Hepatocyte (in vitro differentiated cells): ENCODE results near the gene ZC3HAV1. TPM values are rescaled to one million over a fixed set of nuclear protein-coding genes. Genes with fewer than 3 reads are reported as not detected.
"Not testable (repeated sequence)": the region's sequence is repeated elsewhere in the genome, so short reads cannot be mapped to it uniquely, and the experiment has no call there.

ENCODE experiments used
- DNase-seq: peaks from one replicate; pipeline ENCODE4 v3.0.0-alpha.2; 2016; ENCODE audit warnings: low spot score
- H2AFZ ChIP-seq: fragments of 200-600 bp; sonication (generic); 2 replicates; pipeline ENCODE4 v1.6.0; 2016; ENCODE audit warnings: antibody characterized with exemption, mild to moderate bottlenecking
- H3K27ac ChIP-seq: fragments of 200-600 bp; sonication (generic); 2 replicates; pipeline ENCODE4 v1.5.1; 2016; ENCODE audit warnings: mild to moderate bottlenecking
- H3K27me3 ChIP-seq: fragments of 200-600 bp; sonication (generic); 2 replicates; pipeline ENCODE4 v1.6.1; 2016
- H3K36me3 ChIP-seq: fragments of 200-600 bp; sonication (generic); replicated peaks from 2 replicates; pipeline ENCODE4 v1.5.1; 2016; ENCODE audit warnings: low read depth; ENCODE audit not compliant: insufficient read depth
- H3K4me1 ChIP-seq: fragments of 200-600 bp; sonication (generic); 2 replicates; pipeline ENCODE4 v1.5.1; 2016; ENCODE audit warnings: mild to moderate bottlenecking, moderate library complexity; ENCODE audit not compliant: insufficient read depth
- H3K4me2 ChIP-seq: fragments of 200-600 bp; sonication (generic); 2 replicates; pipeline ENCODE4 v1.6.0; 2016
- H3K4me3 ChIP-seq: fragments of 200-600 bp; sonication (generic); 2 replicates; pipeline ENCODE4 v1.5.1; 2016; ENCODE audit warnings: mild to moderate bottlenecking
- H3K79me2 ChIP-seq: fragments of 200-600 bp; sonication (generic); 2 replicates; pipeline ENCODE4 v1.6.0; 2017; ENCODE audit warnings: mild to moderate bottlenecking
- H3K9me2 ChIP-seq: fragments of 200-600 bp; sonication (generic); replicated peaks from 2 replicates; pipeline ENCODE4 v1.6.0; 2017; ENCODE audit warnings: mild to moderate bottlenecking; ENCODE audit not compliant: insufficient read depth
- H3K9me3 ChIP-seq: fragments of 200-600 bp; sonication (generic); 2 replicates; pipeline ENCODE4 v1.5.1; 2016; ENCODE audit warnings: low read depth, mild to moderate bottlenecking
- H4K20me1 ChIP-seq: fragments of 200-600 bp; sonication (generic); 2 replicates; pipeline ENCODE4 v1.6.0; 2016; ENCODE audit warnings: mild to moderate bottlenecking; ENCODE audit not compliant: insufficient read depth, poor library complexity, severe bottlenecking
- EZH2 ChIP-seq: fragments of 200-600 bp; sonication (generic); IDR thresholded peaks from 2 replicates; pipeline ENCODE4 v1.6.1; 2016; ENCODE audit warnings: antibody characterized with exemption, mild to moderate bottlenecking, borderline replicate concordance
- EZH2phosphoT487 ChIP-seq: fragments of 200-600 bp; sonication (generic); IDR thresholded peaks from one replicate; pipeline ENCODE4 v1.6.1; 2018; ENCODE audit warnings: antibody characterized with exemption, mild to moderate bottlenecking, low read depth, moderate library complexity; ENCODE audit not compliant: unreplicated experiment, severe bottlenecking
- WGBS: methylation state at CpG from one replicate; pipeline ENCODE4 v1.1.6; 2016; ENCODE audit warnings: low lambda C conversion rate; ENCODE audit errors: missing lambda C conversion rate; 5-methylcytosine and 5-hydroxymethylcytosine counted together
- polyA plus RNA-seq: library from polyadenylated mRNA; unstranded; fragments of >200 nt; fragmentation: Nextera tagmentation; extraction: Ambion mirVana; gene quantifications from 2 replicates; pipeline ENCODE4 v1.2.1, GENCODE V29; 2016
- total RNA-seq: library from RNA; depleted of rRNA; stranded (reverse); fragments of >200 nt; gene quantifications from 2 replicates; pipeline ENCODE4 v1.2.3, GENCODE V29; 2014
- TF ChIP-seq, protein P1 (sequence below): fragments of 200-600 bp; sonication (generic); IDR thresholded peaks from 2 replicates; pipeline ENCODE4 v1.5.1; 2016; ENCODE audit warnings: antibody characterized with exemption, mild to moderate bottlenecking; ENCODE audit not compliant: poor library complexity

ZC3HAV1 gene
- total and polyA plus RNA-seq, 2 experiments from 2014 or later = 20.4 to 27.9 TPM

DNA sequence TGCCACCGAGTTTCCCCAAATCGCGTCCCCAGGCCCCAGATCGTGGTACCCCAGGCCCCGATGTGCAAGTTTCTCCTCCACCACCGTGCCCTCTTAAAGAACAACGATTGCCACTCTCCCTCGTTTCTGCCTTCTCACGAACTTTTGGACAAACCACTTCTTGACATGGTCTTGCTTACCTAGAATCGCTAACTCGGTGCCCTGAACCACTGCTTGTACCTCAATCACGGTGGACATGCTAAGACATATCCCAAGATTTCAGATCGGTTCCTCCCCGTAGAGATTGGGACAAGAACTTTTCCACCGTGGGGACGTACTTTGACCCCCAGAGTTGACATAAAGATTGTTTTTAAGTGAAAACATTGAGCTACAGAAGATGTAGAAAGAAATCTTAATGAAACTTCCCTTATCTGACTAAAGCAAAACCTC, 477 bp upstream of the ZC3HAV1 start:
- Histone ChIP-seq H3K4me3 (peak overlapping the region; percentile 97), H3K9me3 (no peaks in the 10 kb centered on the region), H3K27ac (peak overlapping the region; percentile 98), H2AFZ (peak overlapping the region; percentile 96), H3K4me1 (peaks cover 9% of the 10 kb centered on the region), H4K20me1 (no peaks in the 10 kb centered on the region), H3K9me2 (no peaks in the 10 kb centered on the region), H3K4me2 (peak overlapping the region; percentile 93), H3K79me2 (peaks cover 40% of the 10 kb centered on the region), H3K36me3 (no peaks in the 10 kb centered on the region), H3K27me3 (no peaks in the 10 kb centered on the region)
- WGBS = 26% methylated on average over 16 of the region's 16 CpGs
- no peak for DNase-seq
- TF ChIP-seq EZH2phosphoT487 (no peak), EZH2 (no peak)
- TF ChIP-seq, protein P1, sequence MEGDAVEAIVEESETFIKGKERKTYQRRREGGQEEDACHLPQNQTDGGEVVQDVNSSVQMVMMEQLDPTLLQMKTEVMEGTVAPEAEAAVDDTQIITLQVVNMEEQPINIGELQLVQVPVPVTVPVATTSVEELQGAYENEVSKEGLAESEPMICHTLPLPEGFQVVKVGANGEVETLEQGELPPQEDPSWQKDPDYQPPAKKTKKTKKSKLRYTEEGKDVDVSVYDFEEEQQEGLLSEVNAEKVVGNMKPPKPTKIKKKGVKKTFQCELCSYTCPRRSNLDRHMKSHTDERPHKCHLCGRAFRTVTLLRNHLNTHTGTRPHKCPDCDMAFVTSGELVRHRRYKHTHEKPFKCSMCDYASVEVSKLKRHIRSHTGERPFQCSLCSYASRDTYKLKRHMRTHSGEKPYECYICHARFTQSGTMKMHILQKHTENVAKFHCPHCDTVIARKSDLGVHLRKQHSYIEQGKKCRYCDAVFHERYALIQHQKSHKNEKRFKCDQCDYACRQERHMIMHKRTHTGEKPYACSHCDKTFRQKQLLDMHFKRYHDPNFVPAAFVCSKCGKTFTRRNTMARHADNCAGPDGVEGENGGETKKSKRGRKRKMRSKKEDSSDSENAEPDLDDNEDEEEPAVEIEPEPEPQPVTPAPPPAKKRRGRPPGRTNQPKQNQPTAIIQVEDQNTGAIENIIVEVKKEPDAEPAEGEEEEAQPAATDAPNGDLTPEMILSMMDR = no peak

DNA sequence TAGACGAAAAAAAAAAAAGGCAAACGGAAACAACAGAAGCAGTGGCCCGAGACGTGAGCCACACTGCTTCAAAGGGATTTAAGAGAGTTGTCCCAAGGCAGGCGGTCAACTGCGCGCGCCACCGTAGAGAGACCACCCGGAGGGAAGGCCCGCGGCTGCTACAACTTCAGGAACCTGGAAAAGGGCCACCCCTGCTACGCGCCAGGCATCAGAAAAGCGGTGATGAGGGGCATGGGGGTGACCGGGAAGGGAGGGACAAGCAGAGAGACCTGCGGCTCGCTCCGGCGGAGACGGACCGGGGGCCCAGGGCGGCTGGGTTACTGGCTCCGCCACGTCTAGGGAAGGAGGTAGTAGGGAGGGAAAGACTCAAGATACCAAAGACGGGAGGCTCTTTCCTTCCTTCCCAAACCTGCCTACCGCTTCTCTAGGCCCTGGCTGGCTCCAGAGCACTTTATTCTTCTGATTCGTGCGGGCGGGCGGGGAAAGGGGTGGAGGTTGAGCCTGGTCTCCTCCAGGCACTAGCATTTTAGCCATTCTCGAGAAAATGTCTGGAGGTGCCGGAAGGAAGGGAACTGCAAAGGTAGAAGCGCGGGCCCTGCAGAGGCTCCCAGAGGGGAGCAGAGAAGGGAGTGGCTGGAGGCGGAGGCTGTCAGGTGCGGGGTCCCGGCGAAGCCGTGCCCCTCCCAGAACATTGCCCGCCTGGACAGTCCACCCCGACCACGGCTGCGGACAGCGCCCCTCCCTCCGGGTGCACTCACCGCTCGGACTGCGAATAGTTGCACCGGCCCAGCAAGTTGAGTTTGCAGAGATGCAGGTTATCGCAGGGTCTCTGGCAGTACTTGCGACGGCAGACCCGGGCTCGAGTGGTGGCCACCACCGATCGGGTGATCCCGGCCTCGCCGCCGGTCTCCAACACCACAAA, 993 bp downstream of the ZC3HAV1 start:
- Histone ChIP-seq H3K79me2 (peaks cover 54% of the 10 kb centered on the region), H2AFZ (peak overlapping the region; percentile 96)

DNA sequence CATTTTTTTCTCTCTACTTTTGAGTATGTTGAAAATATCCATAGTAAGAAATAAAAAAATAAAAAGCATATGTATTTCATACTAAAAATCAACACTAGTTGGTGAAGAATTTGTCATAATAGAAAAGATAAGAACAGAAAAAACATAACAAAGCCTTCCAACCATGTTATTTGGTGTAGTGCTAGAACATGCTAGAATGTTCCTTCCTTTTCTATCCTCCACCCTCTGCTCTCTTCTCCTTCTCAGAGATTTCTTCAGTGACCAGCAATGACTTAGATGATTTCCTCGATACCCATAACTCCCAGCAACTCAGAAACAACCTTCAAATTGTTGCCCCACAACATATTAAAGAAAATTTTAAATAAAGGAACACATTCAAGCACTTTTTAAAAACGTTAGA, 2.6 kb downstream of the ZC3HAV1 start:
- peaks cover 70% of the 10 kb centered on the region for H3K79me2 ChIP-seq

More for the DNA sequence above, 993 bp downstream of the ZC3HAV1 start:
- H3K9me3 ChIP-seq = no peaks in the 10 kb centered on the region
- peak overlapping the region; percentile 93 for H3K4me2 ChIP-seq
- no peak for TF ChIP-seq EZH2phosphoT487
- no peak for TF ChIP-seq EZH2
- TF ChIP-seq, protein P1 = no peak
- peak overlapping the region; percentile 97 for H3K4me3 ChIP-seq
- H3K27me3 ChIP-seq = no peaks in the 10 kb centered on the region
- H3K4me1 ChIP-seq = peaks cover 9% of the 10 kb centered on the region
- no peaks in the 10 kb centered on the region for H4K20me1 ChIP-seq
- H3K36me3 ChIP-seq = no peaks in the 10 kb centered on the region
- WGBS = 3% methylated on average over 58 of the region's 61 CpGs
- peak; percentile 34 for DNase-seq
- peak overlapping the region; percentile 98 for H3K27ac ChIP-seq
- H3K9me2 ChIP-seq = no peaks in the 10 kb centered on the region

DNA sequence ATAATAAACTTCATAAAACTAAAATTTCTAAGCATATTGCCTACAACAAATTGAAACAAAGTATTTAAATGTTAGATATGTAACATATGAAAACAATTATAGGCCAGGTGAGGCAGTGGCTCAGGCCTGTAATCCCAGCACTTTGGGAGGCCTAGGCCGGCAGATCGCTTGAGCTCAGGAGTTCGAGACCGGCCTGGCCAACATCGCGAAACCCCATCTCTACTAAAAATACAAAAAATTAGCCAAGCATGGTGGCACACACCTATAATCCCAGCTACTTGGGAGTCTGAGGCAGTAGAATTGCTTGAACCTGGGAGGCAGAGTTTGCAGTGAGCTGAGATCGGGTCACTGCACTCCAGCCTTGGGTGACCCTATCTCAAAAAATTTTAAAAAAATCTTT, 3.3 kb downstream of the ZC3HAV1 start:
- H3K27ac ChIP-seq, H3K36me3 ChIP-seq, H3K9me3 ChIP-seq, H4K20me1 ChIP-seq, H3K4me1 ChIP-seq, DNase-seq, H3K9me2 ChIP-seq, H3K4me3 ChIP-seq, H2AFZ ChIP-seq, H3K27me3 ChIP-seq: not testable (repeated sequence)
- 94% methylated on average over 7 of the region's 7 CpGs for WGBS
- peak overlapping the region; percentile 93 for H3K4me2 ChIP-seq
- peaks cover 73% of the 10 kb centered on the region for H3K79me2 ChIP-seq

More for the DNA sequence above, 2.6 kb downstream of the ZC3HAV1 start:
- H2AFZ ChIP-seq = no peak overlapping the region
- H3K36me3 ChIP-seq = no peaks in the 10 kb centered on the region
- H3K4me2 ChIP-seq = peak overlapping the region; percentile 93
- H3K27ac ChIP-seq = no peak overlapping the region
- peaks cover 9% of the 10 kb centered on the region for H3K4me1 ChIP-seq
- 78% methylated on average over 2 of the region's 2 CpGs for WGBS
- no peak for DNase-seq
- H3K9me2 ChIP-seq = no peaks in the 10 kb centered on the region
- TF ChIP-seq EZH2 = no peak
- no peak for TF ChIP-seq EZH2phosphoT487
- TF ChIP-seq, protein P1 = no peak
- peaks cover 2% of the 10 kb centered on the region for H4K20me1 ChIP-seq
- H3K9me3 ChIP-seq = no peaks in the 10 kb centered on the region
- no peak overlapping the region for H3K4me3 ChIP-seq
- no peaks in the 10 kb centered on the region for H3K27me3 ChIP-seq
